HG03442 (cell line): ENCODE measurements around the gene SERP1.

Experiments
- ATAC-seq: cut with Tn5 transposase; IDR thresholded peaks from one replicate; pipeline ENCODE4 v1.9.1; 2021; ENCODE audit warnings: mild to moderate bottlenecking, moderate library complexity; ENCODE audit not compliant: unreplicated experiment

The SERP1 gene

DNA sequence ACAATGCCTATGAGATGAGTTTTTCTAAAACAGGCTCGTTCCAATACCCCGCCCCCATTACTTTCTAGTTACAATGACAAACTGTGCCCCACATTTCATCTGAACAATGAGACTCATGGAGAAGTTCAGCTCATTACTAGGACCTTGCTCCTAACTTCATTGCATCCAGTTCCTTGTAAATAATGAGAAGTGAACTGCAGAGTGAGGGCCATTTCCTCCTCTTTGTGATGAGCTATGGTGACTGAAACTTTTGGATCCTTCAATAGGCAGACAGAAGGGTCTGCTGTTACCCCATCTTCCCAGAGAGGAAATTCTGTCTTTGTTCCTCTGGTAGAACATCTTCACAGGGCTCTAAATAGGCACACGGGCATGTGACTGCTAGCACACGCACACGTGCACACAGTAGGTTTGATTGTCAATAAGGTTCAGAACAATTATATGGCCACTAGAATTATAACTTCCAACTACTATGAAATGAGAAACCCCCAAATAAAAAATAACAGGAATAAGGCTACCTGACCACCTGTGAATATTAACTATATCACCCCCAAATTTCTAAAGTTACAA is 51.8 kb downstream of the SERP1 start:
- ATAC-seq: no peak
